Measurements from ENCODE around the gene ELAC2.

Gene ELAC2

GRCh38 chr17:13001991-13002615, 15.7 kb downstream of the ELAC2 start:
- ATAC-seq (no peak), DNase-seq (no peak)
- Mint-ChIP-seq H3K27me3 (no peaks in the 10 kb centered on the region), H3K27ac (no peak overlapping the region), H3K9me3 (no peaks in the 10 kb centered on the region), H3K4me1 (peaks cover 7% of the 10 kb centered on the region), H3K4me3 (no peak overlapping the region)

- H3K9me3 Mint-ChIP-seq: no peaks in the 10 kb centered on the region
- ATAC-seq: no peak
- no peak overlapping the region for H3K27ac Mint-ChIP-seq
- H3K4me1 Mint-ChIP-seq: peaks cover 7% of the 10 kb centered on the region
- H3K27me3 Mint-ChIP-seq: no peaks in the 10 kb centered on the region
- DNase-seq: no peak
- H3K4me3 Mint-ChIP-seq: no peak overlapping the region
Measured at GRCh38 chr17:13000561-13000960, 17.3 kb downstream of the ELAC2 start.

- peaks cover 4% of the 10 kb centered on the region for H3K4me1 Mint-ChIP-seq
- no peak for ATAC-seq
- no peak for DNase-seq
- H3K27me3 Mint-ChIP-seq: no peaks in the 10 kb centered on the region
- no peak overlapping the region for H3K27ac Mint-ChIP-seq
- H3K4me3 Mint-ChIP-seq: no peak overlapping the region
- H3K9me3 Mint-ChIP-seq: no peaks in the 10 kb centered on the region
Measured at GRCh38 chr17:12998874-12999273, 19.0 kb downstream of the ELAC2 start.

GRCh38 chr17:12998461-12998860, 19.4 kb downstream of the ELAC2 start:
- DNase-seq: no peak
- H3K27me3 Mint-ChIP-seq: no peaks in the 10 kb centered on the region
- no peaks in the 10 kb centered on the region for H3K9me3 Mint-ChIP-seq
- no peak for ATAC-seq
- H3K4me3 Mint-ChIP-seq: no peak overlapping the region
- H3K27ac Mint-ChIP-seq: no peak overlapping the region
- H3K4me1 Mint-ChIP-seq: no peaks in the 10 kb centered on the region

GRCh38 chr17:12996941-12997340, 20.9 kb downstream of the ELAC2 start:
- ATAC-seq (no peak), DNase-seq (no peak)
- no peaks in the 10 kb centered on the region for H3K4me1 Mint-ChIP-seq
- peak overlapping the region in 1 of 2 donors; percentile 54 for H3K27ac Mint-ChIP-seq
- H3K27me3 Mint-ChIP-seq: no peaks in the 10 kb centered on the region
- no peak overlapping the region for H3K4me3 Mint-ChIP-seq
- H3K9me3 Mint-ChIP-seq: no peaks in the 10 kb centered on the region

- Mint-ChIP-seq H3K9me3 (no peaks in the 10 kb centered on the region), H3K4me3 (no peak overlapping the region), H3K27me3 (no peaks in the 10 kb centered on the region), H3K4me1 (no peaks in the 10 kb centered on the region), H3K27ac (peak overlapping the region in 1 of 2 donors; percentile 25)
- ATAC-seq (no peak), DNase-seq (no peak)
Measured at GRCh38 chr17:12996357-12996756, 21.5 kb downstream of the ELAC2 start.

- H3K9me3 Mint-ChIP-seq: no peaks in the 10 kb centered on the region
- H3K27ac Mint-ChIP-seq: no peak overlapping the region
- no peak for DNase-seq
- H3K27me3 Mint-ChIP-seq: no peaks in the 10 kb centered on the region
- no peaks in the 10 kb centered on the region for H3K4me1 Mint-ChIP-seq
- ATAC-seq: no peak
- no peak overlapping the region for H3K4me3 Mint-ChIP-seq
Measured at GRCh38 chr17:12995896-12996295, 21.9 kb downstream of the ELAC2 start.

GRCh38 chr17:12995106-12995895, 22.5 kb downstream of the ELAC2 start:
- Mint-ChIP-seq H3K4me3 (no peak overlapping the region), H3K27me3 (no peaks in the 10 kb centered on the region), H3K27ac (peak overlapping the region in 1 of 2 donors; percentile 34)

GRCh38 chr17:12994341-12995074, 23.3 kb downstream of the ELAC2 start:
- Mint-ChIP-seq H3K4me3 (no peak overlapping the region), H3K4me1 (no peaks in the 10 kb centered on the region), H3K9me3 (no peaks in the 10 kb centered on the region), H3K27ac (no peak overlapping the region), H3K27me3 (no peaks in the 10 kb centered on the region)
- no peak for DNase-seq
- ATAC-seq: no peak

More at GRCh38 chr17:12995106-12995895, 22.5 kb downstream of the ELAC2 start:
- no peak for DNase-seq
- ATAC-seq: no peak
- H3K4me1 Mint-ChIP-seq: no peaks in the 10 kb centered on the region
- no peaks in the 10 kb centered on the region for H3K9me3 Mint-ChIP-seq

GRCh38 chr17:12993631-12994030, 24.2 kb downstream of the ELAC2 start:
- Mint-ChIP-seq H3K4me1 (no peaks in the 10 kb centered on the region), H3K27ac (no peak overlapping the region), H3K9me3 (no peaks in the 10 kb centered on the region), H3K27me3 (no peaks in the 10 kb centered on the region), H3K4me3 (no peak overlapping the region)
- DNase-seq (no peak), ATAC-seq (no peak)

GRCh38 chr17:12992676-12993075, 25.2 kb downstream of the ELAC2 start:
- H3K27me3 Mint-ChIP-seq: no peaks in the 10 kb centered on the region
- ATAC-seq (no peak), DNase-seq (no peak)
- H3K9me3 Mint-ChIP-seq: no peaks in the 10 kb centered on the region
- no peak overlapping the region for H3K4me3 Mint-ChIP-seq
- no peak overlapping the region for H3K27ac Mint-ChIP-seq
- H3K4me1 Mint-ChIP-seq: no peaks in the 10 kb centered on the region

- Mint-ChIP-seq H3K27ac (no peak overlapping the region), H3K9me3 (no peaks in the 10 kb centered on the region), H3K4me3 (no peak overlapping the region), H3K27me3 (no peaks in the 10 kb centered on the region), H3K4me1 (no peaks in the 10 kb centered on the region)
- ATAC-seq (no peak), DNase-seq (no peak)
Measured at GRCh38 chr17:12990926-12991325, 26.9 kb downstream of the ELAC2 start.

- Mint-ChIP-seq H3K4me1 (no peaks in the 10 kb centered on the region), H3K27ac (no peak overlapping the region), H3K27me3 (no peaks in the 10 kb centered on the region), H3K9me3 (no peaks in the 10 kb centered on the region), H3K4me3 (no peak overlapping the region)
- DNase-seq: no peak
- ATAC-seq: no peak
Measured at GRCh38 chr17:12990041-12990808, 27.6 kb downstream of the ELAC2 start.

GRCh38 chr17:12987120-12987519, 30.7 kb downstream of the ELAC2 start:
- Mint-ChIP-seq H3K4me3 (no peak overlapping the region), H3K4me1 (peaks cover 5% of the 10 kb centered on the region), H3K9me3 (no peaks in the 10 kb centered on the region), H3K27me3 (no peaks in the 10 kb centered on the region), H3K27ac (no peak overlapping the region)
- no peak for DNase-seq
- no peak for ATAC-seq

GRCh38 chr17:12985431-12986293, 32.2 kb downstream of the ELAC2 start:
- Mint-ChIP-seq H3K4me3 (no peak overlapping the region), H3K4me1 (peaks cover 5% of the 10 kb centered on the region), H3K27ac (no peak overlapping the region), H3K27me3 (no peaks in the 10 kb centered on the region), H3K9me3 (no peaks in the 10 kb centered on the region)
- no peak for ATAC-seq
- no peak for DNase-seq
